Activated CD4-positive, alpha-beta T cell treated with anti-CD3 and anti-CD28 coated beads, Interleukin-2, amount 50 U/mL, for 1 hour (primary cell): ENCODE measurements around the gene DLL1.

Source experiments
- DNase-seq: peaks from one replicate; pipeline ENCODE4 v3.0.0-alpha.2; 2020

DLL1 gene

DNA sequence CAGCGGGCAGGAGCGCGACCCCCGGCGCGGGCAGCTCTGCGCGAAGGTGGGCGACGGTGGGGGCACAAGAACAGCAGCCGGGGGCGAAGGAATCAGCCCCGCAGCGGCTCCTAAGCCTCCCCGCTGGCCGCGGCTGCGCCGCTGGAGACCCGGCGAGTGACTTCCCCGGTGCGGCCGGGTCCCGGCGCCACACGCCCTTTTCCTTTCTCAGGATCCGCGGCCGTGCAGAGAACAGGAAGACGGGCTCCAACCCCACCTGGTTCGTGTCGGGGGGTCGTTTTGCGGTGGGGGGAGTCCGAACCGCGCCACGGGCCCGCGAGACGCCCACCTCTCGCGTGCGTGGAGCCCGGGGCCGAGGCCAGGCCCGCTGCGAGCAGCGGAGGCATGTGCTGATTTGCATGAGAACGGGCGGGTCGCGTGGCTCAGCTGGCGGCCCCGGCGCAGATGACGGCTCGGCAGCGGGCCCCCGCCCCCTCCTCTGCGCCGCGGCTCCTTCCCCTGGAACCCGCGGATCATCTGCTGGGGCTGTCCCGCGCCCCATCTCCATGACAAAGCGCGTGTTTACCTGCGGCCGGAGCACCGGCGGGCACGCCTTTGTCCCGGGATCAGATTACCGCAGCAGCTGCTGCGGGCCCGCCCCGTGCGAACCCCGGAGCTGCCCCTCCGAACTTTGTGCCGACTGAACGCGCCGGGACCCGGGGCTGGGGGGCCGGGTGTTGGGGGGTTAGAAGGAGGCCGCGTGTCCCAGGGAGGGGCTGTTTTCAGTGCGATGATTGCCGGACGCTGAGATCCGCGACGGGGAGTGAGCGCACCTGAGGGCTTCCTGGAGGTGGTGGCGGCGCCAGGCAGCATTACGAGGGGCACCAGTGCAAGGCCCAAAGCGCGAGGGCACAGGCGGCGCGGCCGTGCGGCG, 4.9 kb upstream of the DLL1 start:
- DNase-seq: peak; percentile 44

DNA sequence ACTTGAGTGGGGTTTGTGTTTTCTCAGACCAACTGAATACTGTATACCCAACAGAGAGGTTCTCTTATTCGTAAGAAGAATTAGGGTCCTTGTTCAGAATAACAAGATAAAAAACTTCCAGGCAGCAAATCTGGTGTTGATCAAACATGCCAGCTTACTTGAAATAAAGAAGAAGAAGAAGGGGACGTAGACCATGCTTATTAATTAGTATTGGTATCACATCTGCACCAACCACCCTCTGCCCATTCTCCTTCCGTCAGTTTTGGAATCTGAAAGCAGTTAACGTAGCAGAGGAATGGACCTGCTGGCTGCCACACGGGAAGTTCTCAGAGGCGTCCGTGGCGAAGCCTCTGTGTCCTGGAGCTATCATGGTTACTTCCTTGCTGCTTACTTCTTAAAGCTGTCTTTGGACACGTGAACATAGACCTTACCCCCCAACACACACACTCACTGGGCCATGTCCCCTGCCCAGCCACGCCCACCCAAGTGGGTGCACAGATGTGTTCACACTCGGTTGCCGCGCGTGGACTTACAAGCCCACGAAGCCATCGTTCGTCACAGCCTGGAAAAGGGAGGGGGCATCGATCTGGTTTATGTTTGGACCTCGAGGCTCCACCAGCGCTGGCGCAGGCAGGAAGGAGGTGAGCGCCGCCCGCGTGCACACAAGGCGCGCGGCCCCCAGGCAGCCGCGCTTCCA, 4.1 kb upstream of the DLL1 start:
- DNase-seq: no peak

DNA sequence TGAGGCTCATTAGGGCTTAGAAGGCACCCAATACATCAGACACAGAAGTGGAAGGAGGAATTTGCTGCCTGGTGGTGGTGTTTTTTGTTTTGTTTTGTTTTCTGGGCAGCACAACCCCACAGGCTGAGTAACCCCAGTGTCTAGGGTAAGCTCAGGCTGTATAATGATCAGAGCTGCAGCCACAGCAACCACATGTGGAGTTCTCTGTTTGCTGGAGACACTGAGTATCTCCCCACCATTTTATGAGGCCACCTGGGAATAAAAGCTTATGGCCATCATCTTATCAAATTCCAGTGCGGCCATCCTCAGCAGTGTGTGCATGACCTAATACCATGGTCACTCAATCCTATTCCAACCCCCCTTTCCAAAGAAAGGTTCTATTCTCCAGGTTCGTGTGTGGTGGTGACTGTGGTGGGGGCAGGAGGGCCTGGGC, 3.4 kb upstream of the DLL1 start:
- no peak for DNase-seq

DNA sequence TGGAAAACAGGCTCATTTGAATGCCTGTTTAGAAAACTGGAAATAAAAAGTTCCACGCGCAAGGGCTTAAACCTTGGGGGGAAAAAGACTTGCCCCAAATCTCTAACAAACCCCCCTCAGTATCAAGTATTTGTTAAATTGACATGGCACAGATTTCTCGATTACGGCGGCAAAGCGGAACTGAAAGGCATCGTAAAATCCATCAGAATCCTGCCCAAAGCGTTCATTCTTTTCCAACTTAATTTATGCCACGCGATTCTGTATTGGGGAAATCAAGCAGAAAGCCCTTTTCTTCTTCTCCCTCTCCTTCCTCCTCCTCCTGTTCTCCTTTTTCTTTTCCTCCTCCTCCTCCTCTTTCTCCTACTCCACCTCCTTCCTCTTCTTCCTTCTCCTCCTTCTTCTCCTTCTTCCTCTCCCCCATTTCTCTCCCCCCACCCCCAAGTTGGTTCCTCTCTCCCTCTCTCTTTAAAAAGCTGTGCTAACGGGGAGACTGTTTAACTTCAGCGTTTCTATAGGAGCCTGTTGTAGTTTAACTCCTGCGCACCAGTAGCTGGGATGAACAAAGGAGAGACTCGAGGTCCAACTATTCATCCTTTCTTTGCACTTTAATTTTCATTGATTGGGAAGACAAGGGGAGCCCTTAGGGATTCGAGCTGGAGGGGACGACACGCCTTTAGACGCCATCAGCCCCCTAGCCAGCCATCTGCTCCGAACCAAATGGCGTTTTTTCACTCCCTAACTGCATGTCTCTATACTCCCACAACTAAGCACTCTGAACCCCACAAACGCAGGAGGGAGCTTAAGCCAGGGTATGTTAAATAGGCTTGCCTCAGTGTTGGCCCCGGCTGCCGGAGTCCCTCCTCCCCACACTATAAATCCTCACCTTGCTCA, 2.7 kb upstream of the DLL1 start:
- no peak for DNase-seq

DNA sequence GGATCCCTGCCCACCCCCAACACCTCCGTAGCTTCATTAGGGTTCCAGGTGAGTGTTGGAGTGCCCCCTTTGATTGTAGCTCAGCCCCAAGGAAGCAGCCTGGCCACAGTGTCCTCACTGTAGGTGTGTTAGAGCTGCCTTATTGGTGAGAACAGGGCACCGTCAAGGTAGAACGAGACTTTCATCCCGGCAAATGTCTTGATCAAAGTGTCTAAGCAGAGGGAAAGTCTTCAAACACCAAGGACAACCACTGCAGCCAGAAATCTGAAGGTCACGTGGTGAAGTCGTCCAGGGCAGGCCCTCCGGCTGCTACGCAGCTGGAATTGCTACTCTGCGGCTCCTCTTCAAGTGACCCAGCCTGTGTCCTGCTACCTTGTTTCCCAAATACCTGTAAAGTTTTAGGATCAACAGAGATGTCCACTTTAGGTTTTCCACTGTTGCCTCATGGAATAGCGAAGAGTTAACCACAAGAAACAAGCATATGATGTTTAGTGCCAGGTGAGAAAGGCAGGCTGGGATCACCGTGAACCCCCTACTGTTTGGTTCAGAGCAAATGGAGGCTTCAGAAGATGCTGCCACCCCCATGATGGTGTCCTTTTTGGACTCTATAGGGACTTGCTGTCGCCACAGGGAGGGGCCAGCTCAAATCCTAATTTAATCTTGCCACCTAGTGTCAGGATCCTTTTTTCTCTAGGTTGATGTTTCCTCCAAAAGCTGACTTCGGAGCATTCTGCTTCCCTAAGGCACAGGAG, 1.7 kb upstream of the DLL1 start:
- DNase-seq: no peak

DNA sequence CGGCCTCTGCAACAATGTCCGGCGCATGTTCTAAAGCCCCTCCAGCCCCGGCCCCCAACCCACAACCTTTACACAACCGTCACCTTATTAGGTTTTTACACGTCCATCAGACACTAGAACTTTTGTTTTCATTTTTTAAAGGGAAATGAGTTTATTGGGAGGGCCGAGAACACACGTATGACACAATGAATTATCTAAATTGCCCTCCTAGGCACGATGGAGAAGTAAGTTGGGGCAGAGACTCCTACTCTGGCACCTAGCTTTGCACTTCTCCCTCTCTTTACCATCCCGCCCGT, 1.2 kb upstream of the DLL1 start:
- DNase-seq: no peak

DNA sequence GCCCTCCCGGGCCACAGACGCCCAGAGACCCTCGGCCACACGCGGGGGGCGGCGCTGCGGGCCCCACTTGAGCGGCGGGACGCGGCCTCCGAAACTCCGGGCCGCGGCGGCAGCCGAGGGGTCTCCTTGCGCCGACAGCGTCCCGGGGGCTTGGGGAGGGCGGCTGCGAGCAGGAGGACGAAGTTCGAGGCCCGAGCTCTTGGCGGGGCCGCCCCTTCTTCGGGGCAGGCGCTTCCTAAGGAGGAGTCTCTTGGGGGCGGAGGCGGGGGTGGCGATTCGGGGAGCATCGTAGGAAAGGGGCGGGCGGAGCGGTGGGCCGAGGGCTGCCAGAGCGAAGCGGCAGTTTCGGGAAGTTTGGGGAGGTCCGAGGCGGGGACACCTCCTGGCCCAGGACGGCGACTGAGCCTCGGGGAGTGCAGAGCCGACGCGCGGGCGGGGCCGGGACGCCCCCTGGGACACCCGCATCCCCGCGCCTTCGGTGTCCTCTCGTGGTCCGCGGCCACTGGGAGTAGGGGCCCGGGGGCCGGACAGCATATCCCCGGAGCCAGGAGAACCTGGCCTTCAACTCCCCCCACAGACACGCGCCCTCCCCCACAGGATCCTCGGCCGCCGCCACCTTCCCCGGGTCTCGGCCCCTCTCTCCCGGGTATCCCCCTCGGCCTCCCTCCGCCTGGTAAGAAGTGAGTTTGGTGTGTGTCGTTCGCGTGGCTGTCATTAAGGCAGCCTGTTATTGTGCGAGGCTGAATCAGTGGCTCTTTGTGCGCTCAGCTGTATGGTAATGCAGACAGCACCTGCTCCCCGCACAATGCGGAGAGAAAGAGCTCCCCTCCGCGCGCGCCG, 613 bp upstream of the DLL1 start:
- peak; percentile 39 for DNase-seq

DNA sequence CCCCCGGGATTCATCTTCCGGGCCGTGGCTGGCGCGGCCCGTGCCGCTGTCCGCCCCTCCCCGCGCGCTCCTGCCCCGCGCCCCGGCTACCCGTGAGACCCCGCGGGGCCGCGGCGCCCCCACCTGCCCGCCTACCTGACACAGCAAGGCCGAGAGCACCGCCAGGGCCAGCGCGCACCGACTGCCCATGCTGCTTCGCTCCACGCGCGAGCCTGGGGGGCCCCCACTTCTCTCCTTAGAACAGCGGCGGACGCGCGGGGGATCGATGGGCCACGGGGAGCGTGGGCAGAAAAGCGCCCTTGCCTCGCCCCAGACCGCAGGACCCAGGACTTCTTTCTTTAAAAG, 955 bp downstream of the DLL1 start:
- DNase-seq: no peak

DNA sequence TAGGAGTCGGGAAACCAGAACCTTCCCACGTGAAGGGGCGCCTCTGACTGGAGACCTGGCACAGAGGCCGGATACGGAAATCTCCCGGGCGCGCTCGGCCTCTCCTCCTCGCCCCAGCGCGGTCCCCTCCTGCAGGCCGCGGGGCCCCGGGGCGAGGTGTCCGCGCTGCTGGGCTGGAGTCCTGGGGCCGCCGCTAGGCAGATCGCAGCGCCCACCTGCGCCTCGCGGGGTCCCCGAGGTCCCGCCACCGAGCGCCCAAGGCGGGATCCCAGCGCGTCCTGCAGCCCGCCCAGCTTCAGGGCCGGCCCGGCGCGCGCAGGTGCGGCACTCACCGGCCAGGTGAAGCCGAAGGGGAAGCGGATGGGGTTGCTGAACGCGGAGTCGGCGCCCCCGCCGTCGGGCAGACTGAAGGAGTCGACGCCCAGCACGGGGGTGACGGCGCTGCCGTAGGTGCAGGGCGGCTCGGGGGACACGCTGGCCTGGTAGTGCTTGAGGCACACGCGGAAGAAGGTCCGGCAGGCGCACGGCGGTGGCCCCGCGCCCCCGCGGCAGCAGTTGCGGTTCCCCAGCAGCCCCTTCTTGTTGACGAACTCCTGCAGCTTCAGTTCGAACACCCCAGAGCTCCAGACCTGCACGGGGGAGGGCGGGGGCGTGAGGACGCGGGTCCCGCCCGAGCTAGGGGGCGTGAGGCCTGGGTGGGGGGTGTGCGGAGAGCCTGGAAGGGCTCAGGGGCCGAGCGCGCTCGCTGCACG, 1.5 kb downstream of the DLL1 start:
- DNase-seq: no peak

DNA sequence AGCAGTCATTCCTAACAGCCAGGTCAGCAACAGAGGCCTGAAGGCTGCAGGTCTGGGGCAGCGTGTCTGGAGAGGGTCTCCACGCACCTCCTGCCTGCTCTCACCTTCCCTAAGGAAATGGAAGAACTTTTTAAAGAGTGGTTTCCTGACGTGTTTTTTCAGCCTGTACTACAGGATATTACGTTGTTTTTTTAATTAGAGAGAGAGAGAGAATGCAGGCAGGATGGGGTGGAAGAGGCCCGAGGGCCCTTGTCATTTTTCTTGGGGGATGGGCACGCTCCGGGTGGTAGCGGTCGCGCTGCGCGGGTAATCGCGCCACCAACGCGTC, 2.1 kb downstream of the DLL1 start:
- DNase-seq: no peak

DNA sequence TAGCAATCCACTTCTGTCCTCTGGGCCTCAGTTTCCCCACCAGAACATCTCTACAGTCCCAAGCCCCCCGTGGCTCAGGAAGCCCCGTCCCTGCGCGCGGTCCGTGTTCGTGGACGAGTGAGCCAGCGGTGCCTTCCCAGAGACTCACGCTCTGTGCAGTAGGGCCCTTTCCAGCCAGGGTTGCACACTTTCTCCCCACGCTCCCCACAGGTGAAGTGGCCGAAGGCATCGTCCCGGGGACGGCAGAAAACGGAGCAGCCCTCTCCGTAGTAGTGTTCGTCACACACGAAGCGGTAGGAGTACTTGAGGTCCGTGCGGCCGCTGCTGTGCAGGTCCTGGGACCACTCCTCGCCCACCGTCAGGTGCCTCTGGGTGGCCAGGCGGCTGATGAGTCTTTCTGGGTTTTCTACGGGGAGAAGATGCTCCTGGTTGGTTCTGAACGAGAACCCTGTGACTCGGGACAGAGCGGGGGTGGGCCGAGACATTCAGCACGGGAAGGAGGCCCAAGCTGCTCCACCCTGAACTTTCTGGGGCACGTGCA, 2.7 kb downstream of the DLL1 start:
- DNase-seq: no peak

DNA sequence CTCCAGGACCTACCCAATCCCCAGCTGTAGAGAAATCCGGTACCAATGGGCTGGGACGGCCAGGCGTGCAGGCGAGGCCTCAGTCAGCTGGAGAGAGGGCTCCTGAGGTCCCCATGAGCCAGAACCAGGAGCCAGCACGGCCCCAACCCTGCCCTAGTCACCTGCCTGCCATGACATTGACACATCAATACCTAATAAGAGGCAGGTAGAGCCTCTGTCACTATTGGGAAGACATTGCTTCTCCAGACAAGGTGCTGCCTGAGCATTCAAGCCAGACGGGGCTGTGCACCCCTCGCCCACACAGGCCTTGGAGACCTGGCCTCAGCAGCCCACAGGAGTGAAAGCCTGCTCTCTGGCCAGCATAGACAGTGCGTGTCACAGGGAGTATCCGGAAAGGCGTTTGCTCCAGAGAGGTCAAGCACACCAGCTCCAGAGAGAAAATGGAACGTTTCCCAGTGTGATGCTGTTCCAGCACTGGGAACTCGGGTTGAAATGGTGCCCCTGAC, 3.5 kb downstream of the DLL1 start:
- no peak for DNase-seq

DNA sequence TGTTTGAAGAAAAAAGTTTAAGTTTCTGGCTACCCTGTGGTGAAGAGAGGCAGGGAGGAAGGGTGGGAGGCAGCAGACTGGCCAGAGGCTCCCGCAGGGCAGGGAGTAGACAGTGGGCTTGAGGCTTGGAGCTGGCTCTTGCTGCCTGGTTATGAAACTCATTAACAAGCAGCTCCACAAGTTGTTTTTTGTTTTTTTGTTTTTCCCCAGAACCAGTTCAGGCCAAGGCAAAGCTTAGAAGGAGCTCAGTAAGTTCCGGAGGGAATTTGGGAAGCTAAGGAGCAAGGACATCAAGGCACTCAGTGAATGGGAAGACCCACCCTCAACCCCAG, 4.0 kb downstream of the DLL1 start:
- DNase-seq: no peak

DNA sequence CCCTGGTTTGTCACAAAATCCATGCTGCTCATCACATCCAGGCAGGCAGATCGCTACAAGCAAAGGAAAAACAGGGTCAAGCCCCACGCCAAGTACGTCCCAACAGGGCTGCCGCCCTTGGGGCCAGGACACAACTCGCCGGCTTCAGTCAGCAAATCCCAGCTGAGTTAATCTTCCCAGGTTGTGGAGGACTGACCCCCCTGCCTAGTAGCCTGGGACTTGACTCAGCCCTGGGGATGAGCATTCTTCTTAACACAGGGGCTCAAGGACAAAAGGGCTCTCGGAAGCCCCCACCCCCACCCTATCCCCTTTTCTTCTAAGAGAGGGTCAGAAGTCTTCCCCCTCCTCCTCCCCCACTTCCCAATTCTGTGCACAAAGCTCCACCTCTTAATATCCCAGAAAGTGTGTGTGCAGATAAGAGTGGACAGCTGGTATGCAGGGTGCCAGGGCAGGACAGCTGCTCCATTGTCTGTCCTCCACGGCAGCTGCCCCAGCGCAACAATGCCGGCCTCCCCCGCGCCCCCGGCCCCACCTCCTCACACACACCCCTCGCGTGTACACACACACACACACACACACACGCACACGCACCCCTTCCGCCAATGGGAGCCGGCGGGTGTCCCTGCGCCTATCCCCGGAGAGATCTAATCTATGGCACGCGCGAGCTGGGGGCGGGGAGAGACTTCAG, 4.5 kb downstream of the DLL1 start:
- no peak for DNase-seq

DNA sequence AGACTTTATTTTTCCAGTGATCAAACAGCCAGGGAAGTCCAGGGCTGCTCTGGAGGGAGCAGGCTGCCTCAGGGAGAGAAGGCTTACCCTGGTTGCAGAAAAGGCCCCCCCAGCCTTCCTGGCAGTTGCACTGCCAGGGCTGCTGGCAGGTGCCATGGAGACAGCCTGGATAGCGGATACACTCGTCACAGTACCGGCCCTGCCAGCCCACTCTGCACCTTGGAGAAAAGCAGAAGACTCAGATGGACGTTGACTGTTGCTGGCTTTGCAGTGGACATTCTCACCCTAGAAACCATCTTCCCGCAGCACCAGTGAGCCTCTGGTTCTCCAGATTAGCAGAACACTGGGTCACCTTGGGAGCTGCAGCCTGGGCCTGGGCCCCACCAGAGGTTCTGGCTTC, 5.4 kb downstream of the DLL1 start:
- no peak for DNase-seq

DNA sequence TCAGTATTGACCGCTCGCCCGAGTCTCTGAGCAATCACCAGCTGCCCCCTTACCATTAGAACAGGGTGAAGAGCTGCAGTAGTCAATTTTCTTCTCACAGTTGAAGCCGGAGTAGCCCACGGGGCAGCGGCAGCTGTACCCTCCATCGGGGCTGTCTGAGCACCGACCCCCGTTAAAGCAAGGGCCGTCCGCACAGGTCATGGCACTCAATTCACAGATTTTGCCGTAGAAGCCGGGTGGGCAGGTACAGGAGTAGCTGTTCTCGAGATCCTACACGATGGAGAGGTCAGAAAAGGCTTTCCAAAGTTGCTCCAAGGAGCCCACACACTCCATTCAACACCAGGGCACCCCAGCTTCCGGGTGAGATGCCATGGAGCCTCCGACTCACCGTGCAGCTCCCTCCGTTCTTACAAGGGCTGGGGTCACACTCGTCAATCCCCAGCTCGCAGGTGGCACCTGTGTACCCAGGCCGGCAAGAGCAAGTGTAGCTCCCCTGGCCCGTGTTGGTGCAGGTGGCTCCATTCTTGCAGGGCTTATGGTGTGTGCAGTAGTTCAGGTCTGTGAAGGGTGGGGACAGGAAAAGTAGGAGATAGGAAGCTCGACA, 5.9 kb downstream of the DLL1 start:
- DNase-seq: no peak

DNA sequence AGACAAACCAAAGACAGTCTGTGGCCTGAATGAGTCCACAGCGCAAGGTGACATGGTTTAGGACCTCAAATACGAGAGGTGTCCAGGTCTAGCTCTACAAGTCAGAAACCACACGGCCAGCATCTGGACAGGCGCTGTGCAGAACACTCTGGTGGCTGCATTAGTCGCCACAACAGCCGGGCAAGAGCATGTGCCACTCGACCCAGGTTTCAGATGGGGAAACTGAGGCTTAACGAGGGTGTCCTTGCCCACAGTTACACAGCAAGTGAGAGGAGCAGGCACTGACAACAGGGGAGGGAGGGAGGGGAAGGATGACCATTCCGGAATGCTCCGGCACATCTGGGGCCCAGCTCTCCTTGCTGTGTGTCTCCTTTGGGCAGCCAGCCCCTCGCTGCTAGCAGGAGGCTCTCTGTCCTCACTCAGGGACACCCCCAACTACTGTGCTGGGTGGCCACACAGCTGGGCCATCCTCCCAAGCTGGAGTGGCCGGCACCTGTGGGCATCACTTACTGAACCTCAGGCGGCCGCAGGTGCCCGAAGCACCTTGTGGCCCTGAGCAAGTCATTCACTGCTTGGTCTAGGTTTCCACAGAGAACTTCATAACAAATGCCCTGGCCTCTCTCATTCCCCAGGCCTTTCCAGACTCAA, 6.6 kb downstream of the DLL1 start:
- no peak for DNase-seq

DNA sequence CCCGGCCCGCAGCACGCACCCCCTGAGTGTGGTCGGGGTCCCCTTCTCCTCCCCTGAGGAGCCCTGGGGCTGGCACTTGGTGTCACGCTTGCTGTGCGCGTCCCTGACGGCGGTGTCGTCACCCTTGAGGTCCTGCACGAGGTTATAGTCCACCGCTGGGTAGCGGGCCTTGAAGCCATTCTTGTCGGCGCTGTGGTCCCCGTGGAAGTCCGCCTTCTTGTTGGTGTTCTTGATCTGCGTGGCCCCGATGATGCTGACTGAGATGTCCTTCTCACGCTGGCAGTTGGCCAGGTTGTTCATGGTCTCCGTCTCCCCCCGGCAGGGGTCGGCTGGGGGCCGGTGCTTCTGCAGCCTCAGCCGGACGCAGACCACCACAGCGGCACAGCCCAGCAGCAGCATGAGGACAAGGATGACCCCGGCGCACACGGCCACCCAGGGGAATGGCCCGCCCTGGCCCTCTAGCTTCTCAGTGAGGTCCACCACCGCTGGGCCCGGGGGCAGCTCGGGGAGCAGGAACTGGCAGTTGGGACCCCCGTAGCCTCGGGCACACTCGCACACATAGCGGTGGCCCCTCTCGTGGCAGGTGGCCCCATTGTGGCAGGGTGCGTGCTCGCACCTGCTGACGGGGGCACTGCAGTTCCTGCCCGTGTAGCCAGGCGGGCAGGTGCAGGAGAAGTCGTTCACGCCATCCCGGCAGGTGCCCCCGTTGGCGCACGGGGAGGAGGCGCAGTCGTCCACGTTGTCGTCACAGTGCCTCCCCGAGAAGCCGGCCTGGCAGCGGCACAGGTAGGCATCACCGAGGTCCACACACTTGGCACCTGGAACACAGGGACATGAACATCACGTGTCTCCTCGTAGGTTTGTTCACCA, 7.4 kb downstream of the DLL1 start:
- DNase-seq: no peak
